Kidney (tissue), 14 donors: ENCODE measurements around the gene MYBBP1A. TPM values are rescaled to one million over a fixed set of nuclear protein-coding genes. Genes with fewer than 3 reads are reported as not detected.

Experiments used
- DNase-seq, 5 donors: peaks; one replicate each; pipeline ENCODE4 v3.0.0-alpha.2; 2013 to 2020
- FAIRE-seq: peaks from 2 replicates; lab custom pipeline; 2012; peaks lifted over from hg19 to GRCh38; lab: Jason Lieb, UNC
- H3K27ac ChIP-seq, 2 donors: one replicate each; pipeline ENCODE4 v1.7.0; 2013; ENCODE audit warnings: low read depth in 2 of 2, low read length in 2 of 2, inconsistent platforms in 1 of 2
- H3K27me3 ChIP-seq: one replicate; pipeline ENCODE4 v1.7.1; 2013; ENCODE audit warnings: low read length, inconsistent platforms; ENCODE audit not compliant: control insufficient read depth, insufficient read depth
- H3K36me3 ChIP-seq, 3 donors: one replicate each; pipeline versions ENCODE4 v1.7.0 to v1.7.1; 2013; ENCODE audit warnings: low read length in 3 of 3, control low read depth in 1 of 3, inconsistent platforms in 1 of 3; ENCODE audit not compliant: insufficient read depth in 3 of 3, control insufficient read depth in 2 of 3
- H3K4me1 ChIP-seq, 3 donors: one replicate each; pipeline versions ENCODE4 v1.7.0 to v1.7.1; 2013; ENCODE audit warnings: low read length in 3 of 3, inconsistent platforms in 1 of 3, low read depth in 1 of 3; ENCODE audit not compliant: control insufficient read depth in 2 of 3, insufficient read depth in 2 of 3
- H3K4me3 ChIP-seq, 3 donors: one replicate each; pipeline versions ENCODE4 v1.7.0 to v1.8.1; 2013; ENCODE audit warnings: low read length in 3 of 3, control low read depth in 1 of 3, inconsistent platforms in 1 of 3
- H3K9ac ChIP-seq, 3 donors: one replicate each; pipeline versions ENCODE4 v1.7.0 to v1.7.1; 2013; ENCODE audit warnings: low read length in 3 of 3, control low read depth in 1 of 3, inconsistent platforms in 1 of 3
- H3K9me3 ChIP-seq, 3 donors: one replicate each; pipeline versions ENCODE4 v1.7.0 to v1.7.1; 2013; ENCODE audit warnings: low read length in 3 of 3, control low read depth in 1 of 3, inconsistent platforms in 1 of 3; ENCODE audit not compliant: control insufficient read depth in 2 of 3, insufficient read depth in 1 of 3
- CTCF ChIP-seq: IDR thresholded peaks from 3 replicates; pipeline ENCODE4 v1.5.1; 2012; ENCODE audit warnings: mild to moderate bottlenecking, moderate library complexity, borderline replicate concordance; ENCODE audit not compliant: insufficient read depth; ENCODE audit errors: extremely low read depth
- intact Hi-C: fragments of 100-400 bp; cut with DNase I; formaldehyde crosslinking; loops from one replicate; pipeline ENCODE4 v1.11.1; 2022
- polyA plus RNA-seq: library from polyadenylated mRNA; stranded (reverse); fragments of 350-450 nt; fragmentation: Illumina TruSeq; extraction: RNeasy Lipid Tissue Mini Kit (QIAGEN cat#74804); gene quantifications from one replicate; pipeline ENCODE4 v1.2.3, GENCODE V29; 2014; ENCODE audit warnings: low read depth, low replicate concordance; ENCODE audit not compliant: insufficient read depth
- total RNA-seq: library from RNA; stranded (reverse); fragmentation: NEBNext Ultra II Directional; extraction: Animal tissue kit (Norgen Biotek cat#: 25700); gene quantifications from one replicate; pipeline ENCODE4 v1.2.1, GENCODE V29; 2021
- donor health status: control.
- donor health status: control.
- donor health status: control.
- donor health status: control.
- donor health status: control.
- donor health status: DM: yes; HTN: yes; CAD: no.
- donor health status: Normal renal cell carcinoma (clear cell type).

The MYBBP1A gene
- total and polyA plus RNA-seq, 2 donors from 2014 or later = 11.9 to 51.6 TPM

- Histone ChIP-seq H3K4me3 (no peak overlapping the region), H3K4me1 (peaks cover 0 to 17% (median 4%) of the 10 kb centered on the region in 3 donors), H3K36me3 (peaks cover 0 to 4% (median 0%) of the 10 kb centered on the region in 3 donors), H3K27me3 (no peaks in the 10 kb centered on the region), H3K27ac (peak overlapping the region; percentile 47 to 51), H3K9ac (no peak overlapping the region), H3K9me3 (no peaks in the 10 kb centered on the region)
- no peak for TF ChIP-seq CTCF
- DNase-seq (peak in 2 of 5 donors; percentile 43 to 79), FAIRE-seq (no peak)
- intact Hi-C loops = no loop called here
Measured at GRCh38 chr17:4536259-4536741, 18.9 kb downstream of the MYBBP1A start.

GRCh38 chr17:4535667-4536258, 19.4 kb downstream of the MYBBP1A start:
- H3K27me3 ChIP-seq = no peaks in the 10 kb centered on the region
- TF ChIP-seq CTCF = no peak
- no peak overlapping the region for H3K4me3 ChIP-seq
- no peak overlapping the region for H3K9ac ChIP-seq
- intact Hi-C loops = no loop called here
- no peak for FAIRE-seq
- peaks cover 0 to 17% (median 4%) of the 10 kb centered on the region in 3 donors for H3K4me1 ChIP-seq
- peak in 1 of 5 donors; percentile 73 for DNase-seq
- H3K9me3 ChIP-seq = no peaks in the 10 kb centered on the region
- no peak overlapping the region for H3K27ac ChIP-seq
- peaks cover 0 to 4% (median 2%) of the 10 kb centered on the region in 3 donors for H3K36me3 ChIP-seq

DNA sequence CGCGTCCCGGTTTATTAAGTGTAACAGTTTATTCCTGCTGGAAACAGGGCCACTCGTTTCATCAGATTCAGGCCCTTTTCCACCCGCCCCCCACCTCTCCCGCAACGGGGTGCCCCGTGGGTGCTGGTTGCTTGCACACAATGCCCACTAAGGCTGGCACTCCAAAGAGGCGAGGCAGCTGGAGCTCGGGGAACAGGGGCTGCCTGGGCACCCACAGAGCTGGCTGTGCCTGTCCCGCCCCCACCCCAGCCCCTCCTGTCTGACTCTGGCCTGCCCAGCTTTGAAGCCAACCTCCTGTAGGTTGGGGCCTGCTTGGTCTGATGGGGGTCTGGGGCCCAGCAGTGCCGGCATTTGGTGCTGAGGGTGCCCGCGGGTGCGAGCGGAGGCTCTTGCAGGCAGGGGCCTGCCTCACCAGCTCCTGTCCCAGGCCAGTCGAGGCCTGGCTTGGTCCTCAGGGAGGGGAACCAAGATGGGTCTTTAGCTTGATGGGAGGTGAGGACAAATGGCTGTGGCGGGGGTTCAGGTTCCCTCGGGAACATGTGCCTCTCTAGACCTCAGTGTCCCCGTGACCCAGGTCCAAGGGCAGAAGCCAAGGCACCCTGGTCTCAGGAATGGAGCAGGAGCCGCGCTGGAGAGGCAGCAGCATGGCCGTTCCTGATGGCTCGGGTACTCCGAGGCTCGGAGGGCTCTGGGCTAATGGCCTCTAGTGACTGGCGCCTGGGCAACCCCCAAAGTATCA, 20.1 kb downstream of the MYBBP1A start:
- TF ChIP-seq CTCF = no peak
- peaks cover 0 to 20% (median 2%) of the 10 kb centered on the region in 3 donors for H3K4me1 ChIP-seq
- no peak for FAIRE-seq

More for the DNA sequence above, 20.1 kb downstream of the MYBBP1A start:
- DNase-seq = peak in 1 of 5 donors; percentile 70
- intact Hi-C loops = no loop called here
- Histone ChIP-seq H3K36me3 (peaks cover 0 to 4% (median 2%) of the 10 kb centered on the region in 3 donors), H3K27ac (no peak overlapping the region), H3K9ac (no peak overlapping the region), H3K4me3 (no peak overlapping the region), H3K9me3 (no peaks in the 10 kb centered on the region), H3K27me3 (no peaks in the 10 kb centered on the region)
